Prostate gland (tissue), 2 donors: ENCODE measurements around the gene BICDL1. TPM values are rescaled to one million over a fixed set of nuclear protein-coding genes. Genes with fewer than 3 reads are reported as not detected.

Experiments used
- DNase-seq: peaks from one replicate; pipeline ENCODE4 v3.0.0-alpha.2; 2019; ENCODE audit warnings: low spot score
- H3K27ac ChIP-seq, 2 donors: fragments of 200-600 bp; sonication (generic); 2 replicates each; pipeline ENCODE4 v1.5.1; 2017 to 2019
- H3K27me3 ChIP-seq: fragments of 200-600 bp; sonication (generic); replicated peaks from 2 replicates; pipeline ENCODE4 v1.5.1; 2019; ENCODE audit not compliant: insufficient read depth
- H3K36me3 ChIP-seq, 2 donors: fragments of 200-600 bp; sonication (generic); 1 replicate in 1 of 2; 2 replicates in 1 of 2; pipeline versions ENCODE4 v1.5.1 to v1.8.1; 2017 to 2019
- H3K4me1 ChIP-seq: fragments of 200-600 bp; sonication (generic); replicated peaks from 2 replicates; pipeline ENCODE4 v1.5.1; 2019
- H3K4me3 ChIP-seq, 2 donors: fragments of 200-600 bp; sonication (generic); 2 replicates each; pipeline ENCODE4 v1.5.1; 2017 to 2019
- H3K9me3 ChIP-seq: fragments of 200-600 bp; sonication (generic); 2 replicates; pipeline ENCODE4 v1.5.1; 2017
- CTCF ChIP-seq, 4 experiments: fragments of 200-600 bp in 2 of 4; fragments of 450-650 bp in 2 of 4; sonication (generic) in 2 of 4; IDR thresholded peaks; 1 replicate in 3 of 4; 2 replicates in 1 of 4; pipeline ENCODE4 v1.5.1; 2016 to 2019; ENCODE audit warnings: antibody characterized with exemption in 4 of 4, mild to moderate bottlenecking in 2 of 4, moderate library complexity in 2 of 4
- POLR2A ChIP-seq: fragments of 450-650 bp; IDR thresholded peaks from one replicate; pipeline ENCODE4 v1.6.1; 2016; ENCODE audit warnings: antibody characterized with exemption, mild to moderate bottlenecking
- POLR2AphosphoS5 ChIP-seq: sonication (generic); formaldehyde crosslinking; IDR thresholded peaks from one replicate; pipeline ENCODE4 v1.6.1; 2017; ENCODE audit warnings: antibody characterized with exemption
- WGBS: methylation state at CpG from one replicate; pipeline ENCODE4 v1.1.5; 2018; 5-methylcytosine and 5-hydroxymethylcytosine counted together
- intact Hi-C: fragments of 100-400 bp; cut with DNase I; formaldehyde crosslinking; loops from one replicate; pipeline ENCODE4 v1.14.2; 2022
- total RNA-seq, 2 donors: library from RNA; depleted of rRNA; stranded (reverse); fragments of >200 nt; gene quantifications; one replicate each; pipeline ENCODE4 v1.1.0, GENCODE V29; 2016

Gene BICDL1
- total RNA-seq, result 10 to 100 TPM in 1 of 2 donors, 1 to 10 TPM in 1; 8.6 to 34.0 TPM

GRCh38 chr12:119988472-119989360, at the start of gene BICDL1:
BICDL1 (plus strand) TSS chr12:119989236; CDS start chr12:119989869, 633 bp downstream.
- Histone ChIP-seq H3K36me3 (no peaks in the 10 kb centered on the region), H3K9me3 (no peaks in the 10 kb centered on the region), H3K4me3 (peak within 1 kb of the TSS; percentile 48 to 69), H3K4me1 (no peaks in the 10 kb centered on the region), H3K27ac (peak within 1 kb of the TSS; percentile 76 to 86), H3K27me3 (no peaks in the 10 kb centered on the region)
- 0% methylated on average over 32 of the region's 94 CpGs for WGBS
- TF ChIP-seq POLR2A (peak; percentile 47), POLR2AphosphoS5 (peak; percentile 59), CTCF (IDR thresholded peaks at IDR 0.05) (no peak)
- intact Hi-C loops, result loop anchor here (10.0 kb wide), 1 partner anchor 96 kb away; no protein-coding TSS in a partner anchor
- DNase-seq, result peak; percentile 90

GRCh38 chr12:119940897-119941296, 48.1 kb upstream of the BICDL1 start:
- TF ChIP-seq CTCF (IDR thresholded peaks at IDR 0.05) (no peak), POLR2AphosphoS5 (no peak), POLR2A (no peak)
- Histone ChIP-seq H3K4me1 (no peaks in the 10 kb centered on the region), H3K27ac (no peak overlapping the region), H3K27me3 (no peaks in the 10 kb centered on the region), H3K4me3 (no peak overlapping the region), H3K9me3 (no peaks in the 10 kb centered on the region), H3K36me3 (no peaks in the 10 kb centered on the region)
- DNase-seq, result no peak
- intact Hi-C loops, result no loop called here
- 33% methylated on average over 5 of the region's 5 CpGs for WGBS

GRCh38 chr12:119942386-119942785, 46.6 kb upstream of the BICDL1 start:
- no peaks in the 10 kb centered on the region for H3K9me3 ChIP-seq
- H3K27me3 ChIP-seq, result no peaks in the 10 kb centered on the region
- H3K36me3 ChIP-seq, result no peaks in the 10 kb centered on the region
- 85% methylated on average over 7 of the region's 7 CpGs for WGBS
- no peaks in the 10 kb centered on the region for H3K4me1 ChIP-seq
- TF ChIP-seq POLR2AphosphoS5 (no peak), CTCF (IDR thresholded peaks at IDR 0.05) (no peak), POLR2A (no peak)
- intact Hi-C loops, result no loop called here
- no peak overlapping the region for H3K4me3 ChIP-seq
- DNase-seq, result no peak
- H3K27ac ChIP-seq, result no peak overlapping the region

GRCh38 chr12:119946213-119946612, 42.8 kb upstream of the BICDL1 start:
- H3K9me3 ChIP-seq, result no peaks in the 10 kb centered on the region
- no peaks in the 10 kb centered on the region for H3K36me3 ChIP-seq
- H3K4me3 ChIP-seq, result no peak overlapping the region
- H3K27ac ChIP-seq, result no peak overlapping the region
- intact Hi-C loops, result no loop called here
- no peak for DNase-seq
- TF ChIP-seq POLR2A (no peak), CTCF (IDR thresholded peaks at IDR 0.05) (no peak), POLR2AphosphoS5 (no peak)
- no peaks in the 10 kb centered on the region for H3K4me1 ChIP-seq
- WGBS, result 84% methylated on average over 6 of the region's 6 CpGs
- no peaks in the 10 kb centered on the region for H3K27me3 ChIP-seq

GRCh38 chr12:119949145-119949544, 39.9 kb upstream of the BICDL1 start:
- 68% methylated on average over 10 of the region's 10 CpGs for WGBS
- Histone ChIP-seq H3K27me3 (no peaks in the 10 kb centered on the region), H3K27ac (no peak overlapping the region), H3K4me1 (no peaks in the 10 kb centered on the region), H3K9me3 (no peaks in the 10 kb centered on the region), H3K36me3 (no peaks in the 10 kb centered on the region), H3K4me3 (no peak overlapping the region)
- TF ChIP-seq CTCF (IDR thresholded peaks at IDR 0.05) (no peak), POLR2A (no peak), POLR2AphosphoS5 (no peak)
- no peak for DNase-seq
- intact Hi-C loops, result no loop called here
